Osteoblast (primary cell): ENCODE measurements around the gene VPS41. TPM values are rescaled to one million over a fixed set of nuclear protein-coding genes. Genes with fewer than 3 reads are reported as not detected.

Experiments
- DNase-seq: peaks from one replicate; pipeline ENCODE4 v3.0.0; 2011; ENCODE audit warnings: low spot score, mixed read lengths; ENCODE audit not compliant: insufficient read length; ENCODE audit errors: missing footprints
- H2AFZ ChIP-seq: 2 replicates; pipeline ENCODE4 v1.6.0; 2011; ENCODE audit warnings: mild to moderate bottlenecking, low read length
- H3K27ac ChIP-seq: 2 replicates; pipeline ENCODE4 v1.5.1; 2011; ENCODE audit warnings: mild to moderate bottlenecking, low read depth, low read length, moderate library complexity
- H3K27me3 ChIP-seq: 2 replicates; pipeline ENCODE4 v1.6.0; 2012; ENCODE audit warnings: mild to moderate bottlenecking, control low read depth, inconsistent platforms, low read length, moderate library complexity; ENCODE audit not compliant: insufficient read depth
- H3K36me3 ChIP-seq: 2 replicates; pipeline ENCODE4 v1.5.1; 2011; ENCODE audit warnings: mild to moderate bottlenecking, low read length, control low read depth, moderate library complexity; ENCODE audit not compliant: insufficient read depth
- H3K4me1 ChIP-seq: 2 replicates; pipeline ENCODE4 v1.5.1; 2011; ENCODE audit warnings: mild to moderate bottlenecking, low read length, control low read depth, moderate library complexity; ENCODE audit not compliant: insufficient read depth
- H3K4me2 ChIP-seq: 2 replicates; pipeline ENCODE4 v1.6.0; 2011; ENCODE audit warnings: mild to moderate bottlenecking, low read length; ENCODE audit not compliant: insufficient read depth
- H3K4me3 ChIP-seq: fragments of 200-600 bp; sonication (generic); 3 replicates; pipeline ENCODE4 v1.5.1; 2012; ENCODE audit warnings: mild to moderate bottlenecking, low read length, inconsistent platforms; ENCODE audit not compliant: insufficient read depth
- H3K79me2 ChIP-seq: 2 replicates; pipeline ENCODE4 v1.6.0; 2012; ENCODE audit warnings: mild to moderate bottlenecking, low read length, control low read depth, inconsistent platforms; ENCODE audit not compliant: insufficient read depth
- H3K9me3 ChIP-seq: 2 replicates; pipeline ENCODE4 v1.5.1; 2011; ENCODE audit warnings: low read depth, low read length, control low read depth
- H4K20me1 ChIP-seq: 2 replicates; pipeline ENCODE4 v1.6.0; 2012; ENCODE audit warnings: mild to moderate bottlenecking, low read length, control low read depth; ENCODE audit not compliant: insufficient read depth
- total RNA-seq: library from RNA; depleted of rRNA; stranded (reverse); fragments of >200 nt; gene quantifications from 2 replicates; pipeline ENCODE4 v1.2.3, GENCODE V29; 2012
- TF ChIP-seq, protein P1 (sequence below): IDR thresholded peaks from 2 replicates; pipeline ENCODE4 v1.5.1; 2011; ENCODE audit warnings: mild to moderate bottlenecking, low read depth, low read length, moderate library complexity; ENCODE audit errors: extremely low read depth

Gene VPS41
- total RNA-seq, 1 donor: 78.5 TPM

DNA sequence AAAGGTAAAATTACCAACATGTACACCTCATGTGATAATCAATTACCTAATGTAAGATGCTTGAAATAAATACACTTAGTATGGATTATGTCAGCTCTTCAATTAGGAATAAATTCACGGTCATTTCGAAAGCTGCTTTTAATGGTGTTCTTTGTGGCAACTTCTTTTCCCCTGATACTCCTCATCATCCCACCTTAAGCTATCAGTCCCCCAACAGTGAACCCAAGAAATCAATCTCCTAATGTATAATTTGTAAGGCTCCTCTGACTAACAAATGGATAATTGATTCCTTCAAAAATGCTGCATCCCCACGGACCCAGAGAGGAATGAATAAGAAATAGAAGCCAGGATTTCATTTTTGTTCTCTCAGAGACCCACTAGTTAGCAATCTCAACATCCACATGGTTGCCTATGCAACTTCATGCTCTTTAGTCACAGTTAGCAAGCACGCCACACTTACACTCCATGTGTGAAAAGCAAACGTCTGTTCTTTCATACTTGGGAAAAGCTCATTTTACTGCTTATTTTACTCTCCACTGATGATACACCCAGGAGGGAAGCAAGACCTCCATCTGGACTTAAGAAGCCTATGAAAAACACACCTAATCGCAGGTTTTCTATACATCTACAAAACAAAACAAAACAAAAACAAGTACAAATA is 70.1 kb downstream of the VPS41 start:
- H2AFZ ChIP-seq: no peak overlapping the region
- H3K4me2 ChIP-seq: no peak overlapping the region
- H3K27ac ChIP-seq: no peak overlapping the region
- H3K79me2 ChIP-seq: peaks cover 22% of the 10 kb centered on the region
- no peak for DNase-seq
- no peaks in the 10 kb centered on the region for H4K20me1 ChIP-seq
- H3K9me3 ChIP-seq: no peaks in the 10 kb centered on the region
- no peak overlapping the region for H3K4me3 ChIP-seq
- H3K36me3 ChIP-seq: no peaks in the 10 kb centered on the region
- TF ChIP-seq, protein P1, sequence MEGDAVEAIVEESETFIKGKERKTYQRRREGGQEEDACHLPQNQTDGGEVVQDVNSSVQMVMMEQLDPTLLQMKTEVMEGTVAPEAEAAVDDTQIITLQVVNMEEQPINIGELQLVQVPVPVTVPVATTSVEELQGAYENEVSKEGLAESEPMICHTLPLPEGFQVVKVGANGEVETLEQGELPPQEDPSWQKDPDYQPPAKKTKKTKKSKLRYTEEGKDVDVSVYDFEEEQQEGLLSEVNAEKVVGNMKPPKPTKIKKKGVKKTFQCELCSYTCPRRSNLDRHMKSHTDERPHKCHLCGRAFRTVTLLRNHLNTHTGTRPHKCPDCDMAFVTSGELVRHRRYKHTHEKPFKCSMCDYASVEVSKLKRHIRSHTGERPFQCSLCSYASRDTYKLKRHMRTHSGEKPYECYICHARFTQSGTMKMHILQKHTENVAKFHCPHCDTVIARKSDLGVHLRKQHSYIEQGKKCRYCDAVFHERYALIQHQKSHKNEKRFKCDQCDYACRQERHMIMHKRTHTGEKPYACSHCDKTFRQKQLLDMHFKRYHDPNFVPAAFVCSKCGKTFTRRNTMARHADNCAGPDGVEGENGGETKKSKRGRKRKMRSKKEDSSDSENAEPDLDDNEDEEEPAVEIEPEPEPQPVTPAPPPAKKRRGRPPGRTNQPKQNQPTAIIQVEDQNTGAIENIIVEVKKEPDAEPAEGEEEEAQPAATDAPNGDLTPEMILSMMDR: no peak
- no peaks in the 10 kb centered on the region for H3K27me3 ChIP-seq
- peaks cover 8% of the 10 kb centered on the region for H3K4me1 ChIP-seq

DNA sequence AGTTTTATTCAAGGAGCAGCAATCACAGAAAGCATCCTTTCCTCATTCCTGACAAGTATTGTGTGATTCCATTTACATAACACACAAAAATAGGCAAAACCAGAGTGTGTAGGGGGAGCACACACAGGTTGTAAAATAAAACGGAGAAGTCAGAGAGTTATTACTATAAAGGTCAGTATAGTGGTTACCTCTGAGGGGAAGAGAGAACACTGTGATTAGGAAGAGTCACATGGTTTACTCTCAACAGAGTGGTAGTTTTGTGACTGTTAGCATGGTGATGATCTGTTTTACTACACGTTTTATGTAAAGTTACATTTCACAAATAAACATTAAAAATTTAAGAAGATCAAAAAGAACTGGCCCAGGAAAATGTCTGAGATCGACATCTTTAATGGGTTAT is 74.6 kb downstream of the VPS41 start:
- Histone ChIP-seq H3K4me2 (no peak overlapping the region), H4K20me1 (no peaks in the 10 kb centered on the region), H3K4me1 (no peaks in the 10 kb centered on the region), H3K27me3 (no peaks in the 10 kb centered on the region), H3K79me2 (peaks cover 15% of the 10 kb centered on the region), H3K9me3 (no peaks in the 10 kb centered on the region), H2AFZ (no peak overlapping the region), H3K27ac (no peak overlapping the region), H3K4me3 (no peak overlapping the region), H3K36me3 (no peaks in the 10 kb centered on the region)
- TF ChIP-seq, protein P1: no peak
- DNase-seq: no peak

DNA sequence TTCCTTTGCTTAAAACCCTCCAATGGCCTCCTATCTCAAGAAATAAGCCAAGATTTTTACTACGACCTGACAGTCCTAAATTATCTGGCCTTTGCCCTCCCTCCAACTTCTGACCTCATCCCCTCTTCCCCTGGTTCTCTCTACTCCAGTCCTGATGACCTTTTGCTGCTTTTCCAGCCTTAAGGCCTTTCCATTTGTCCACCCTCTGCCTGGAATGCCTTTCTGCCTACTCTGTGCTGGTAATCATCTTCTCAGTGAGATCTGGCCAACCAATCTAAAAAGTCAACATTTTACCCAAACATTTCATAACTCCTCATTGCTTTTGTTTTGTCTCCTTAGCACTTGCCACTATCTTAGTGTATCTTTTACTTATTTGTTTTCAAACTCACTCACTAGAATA is 75.7 kb downstream of the VPS41 start:
- no peak for DNase-seq
- no peak overlapping the region for H3K4me2 ChIP-seq
- H3K27ac ChIP-seq: no peak overlapping the region
- H3K9me3 ChIP-seq: no peaks in the 10 kb centered on the region
- H4K20me1 ChIP-seq: no peaks in the 10 kb centered on the region
- no peaks in the 10 kb centered on the region for H3K36me3 ChIP-seq
- no peak overlapping the region for H3K4me3 ChIP-seq
- H2AFZ ChIP-seq: no peak overlapping the region
- TF ChIP-seq, protein P1: no peak
- no peaks in the 10 kb centered on the region for H3K4me1 ChIP-seq
- peaks cover 10% of the 10 kb centered on the region for H3K79me2 ChIP-seq
- H3K27me3 ChIP-seq: no peaks in the 10 kb centered on the region

DNA sequence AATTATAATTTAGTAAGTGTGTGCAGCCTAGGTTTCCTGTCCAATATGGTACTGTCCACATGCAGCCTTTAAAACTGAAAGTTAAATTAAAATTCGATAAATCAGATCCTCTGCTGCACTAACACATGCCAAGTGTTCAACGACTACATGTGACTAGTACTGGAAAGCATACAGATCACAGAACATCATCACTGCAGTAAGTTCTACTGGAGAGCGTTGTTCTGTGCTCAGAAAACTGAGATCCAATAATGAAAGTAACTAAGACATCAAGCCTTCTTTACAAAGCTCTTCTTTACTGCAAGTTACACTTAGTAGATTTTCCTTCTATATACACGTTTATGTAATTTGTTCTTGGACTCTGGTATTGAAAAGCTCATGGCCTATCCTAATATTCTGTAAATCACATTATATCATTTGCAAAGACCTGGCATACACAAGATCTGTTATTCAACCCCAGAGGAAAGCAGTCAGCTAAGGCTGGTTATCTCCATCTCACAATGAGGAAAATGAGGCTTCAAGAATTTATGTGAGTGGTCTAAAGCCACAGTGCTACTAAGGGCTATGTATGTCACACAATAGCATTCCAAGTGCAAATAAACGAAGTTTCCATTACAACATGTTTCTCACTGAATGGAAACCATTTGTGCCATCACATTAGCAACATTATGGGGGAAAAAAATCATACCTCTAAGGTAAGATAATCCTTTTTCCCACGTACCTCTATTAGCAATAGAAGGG is 77.6 kb downstream of the VPS41 start:
- no peaks in the 10 kb centered on the region for H3K9me3 ChIP-seq
- no peaks in the 10 kb centered on the region for H3K4me1 ChIP-seq
- peaks cover 2% of the 10 kb centered on the region for H3K79me2 ChIP-seq
- no peaks in the 10 kb centered on the region for H3K36me3 ChIP-seq
- TF ChIP-seq, protein P1: no peak
- H3K4me2 ChIP-seq: peak overlapping the region; percentile 50
- no peak overlapping the region for H3K4me3 ChIP-seq
- no peak overlapping the region for H2AFZ ChIP-seq
- H3K27ac ChIP-seq: no peak overlapping the region
- no peaks in the 10 kb centered on the region for H4K20me1 ChIP-seq
- DNase-seq: no peak
- no peaks in the 10 kb centered on the region for H3K27me3 ChIP-seq
